H1 (cell line): Measurements from ENCODE around the gene SOBP. TPM values are rescaled to one million over a fixed set of nuclear protein-coding genes. Genes with fewer than 3 reads are reported as not detected.

Source experiments
- ASH2L ChIP-seq: fragments of 200-600, 300-600 bp; sonication (generic); IDR thresholded peaks from one replicate; pipeline ENCODE4 v1.7.1; 2017; ENCODE audit warnings: low read length
- BRCA1 ChIP-seq: IDR thresholded peaks from 2 replicates; pipeline ENCODE4 v1.6.1; 2012; ENCODE audit warnings: low read depth, low read length, improper control_type of control experiment
- HDAC6 ChIP-seq: IDR thresholded peaks from one replicate; pipeline ENCODE4 v1.7.1; 2012; ENCODE audit warnings: low read depth, mild to moderate bottlenecking, inconsistent platforms, low read length, moderate library complexity
- KDM5A ChIP-seq: fragments of 200-600 bp; IDR thresholded peaks from 2 replicates; pipeline ENCODE4 v1.7.1; 2012; ENCODE audit warnings: mild to moderate bottlenecking, low read length, inconsistent platforms, mixed read lengths
- RBBP5 ChIP-seq: IDR thresholded peaks from 2 replicates; pipeline ENCODE4 v1.7.1; 2012; ENCODE audit warnings: low read depth, mild to moderate bottlenecking, inconsistent platforms, low read length, moderate library complexity, borderline replicate concordance
- SIX5 ChIP-seq: IDR thresholded peaks from 2 replicates; pipeline ENCODE4 v1.6.1; 2011; ENCODE audit warnings: mild to moderate bottlenecking, low read depth, low read length
- polyA plus RNA-seq, 7 experiments: library from polyadenylated mRNA; depleted of rRNA in 3 of 7; stranded (reverse) in 5 of 7; unstranded in 2 of 7; fragments of >200 nt in 5 of 7; fragments of 200-250 nt in 2 of 7; gene quantifications; 1 replicate in 5 of 7; 2 replicates in 1 of 7; 4 replicates in 1 of 7; pipeline versions ENCODE4 v1.2.1 to v1.2.3, GENCODE V29; 2011 to 2013; ENCODE audit warnings: missing spikeins in 2 of 7, mixed read lengths in 2 of 7
- total RNA-seq: library from RNA; stranded (reverse); fragmentation: NEBNext Ultra II Directional; extraction: Animal tissue kit (Norgen Biotek cat#: 25700); gene quantifications from 2 replicates; pipeline ENCODE4 v1.2.1, GENCODE V29; 2021
- TF ChIP-seq, protein P1 (sequence below), 3 experiments: IDR thresholded peaks; 1 replicate in 2 of 3; 2 replicates in 1 of 3; pipeline versions ENCODE4 v1.5.1 to v1.6.1; 2011; ENCODE audit warnings: low read length in 3 of 3, mild to moderate bottlenecking in 3 of 3, inconsistent platforms in 2 of 3, low read depth in 1 of 3, moderate library complexity in 1 of 3; ENCODE audit not compliant: insufficient read depth in 1 of 3; ENCODE audit errors: control extremely low read depth in 1 of 3
- TF ChIP-seq, protein P2 (sequence below): IDR thresholded peaks from 2 replicates; pipeline ENCODE4 v1.6.1; 2011; ENCODE audit warnings: low read depth, mild to moderate bottlenecking, low read length; ENCODE audit not compliant: insufficient read depth

The SOBP gene
- total and polyA plus RNA-seq, 2 of the 8 experiments (the other 6 are each of a cell fraction or from before 2014, with no cell fraction given), result 0.45 to 6.2 TPM

DNA sequence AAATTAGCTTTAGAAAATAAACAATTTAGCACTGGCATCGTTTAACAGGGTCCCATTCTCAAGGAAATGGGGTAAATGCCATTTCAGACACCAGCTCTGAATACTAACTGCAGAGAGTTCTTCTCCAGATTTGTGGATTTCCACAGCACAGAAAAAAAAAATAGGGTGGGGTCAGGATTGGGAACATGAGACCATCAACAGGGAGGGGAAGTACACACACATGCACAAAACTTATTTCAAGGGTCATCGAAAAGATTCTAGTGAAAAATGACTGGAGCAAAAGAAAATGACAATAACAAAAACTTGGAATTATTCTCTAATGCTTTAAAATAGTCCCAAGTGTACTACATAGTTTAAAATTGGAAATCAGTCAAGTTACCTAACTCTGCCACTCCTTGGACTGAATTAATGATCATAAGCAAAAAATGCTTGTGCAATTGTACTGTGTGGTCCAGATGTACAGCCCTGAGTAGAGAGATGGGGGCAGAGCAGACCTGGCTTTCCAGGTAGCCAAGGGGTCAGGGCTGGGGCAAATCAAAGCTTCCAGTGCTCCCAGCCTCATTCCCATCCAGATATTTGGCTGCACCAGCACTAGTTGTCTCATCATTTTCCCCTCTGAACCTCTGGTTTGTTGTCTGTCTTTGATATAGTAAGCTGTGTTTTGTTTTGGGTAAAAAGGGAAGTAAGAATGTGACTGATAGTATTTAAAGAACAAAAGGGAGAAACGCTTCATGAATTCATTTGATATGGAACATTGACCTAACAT, 152.4 kb downstream of the SOBP start (continued):
- TF ChIP-seq, protein P1, sequence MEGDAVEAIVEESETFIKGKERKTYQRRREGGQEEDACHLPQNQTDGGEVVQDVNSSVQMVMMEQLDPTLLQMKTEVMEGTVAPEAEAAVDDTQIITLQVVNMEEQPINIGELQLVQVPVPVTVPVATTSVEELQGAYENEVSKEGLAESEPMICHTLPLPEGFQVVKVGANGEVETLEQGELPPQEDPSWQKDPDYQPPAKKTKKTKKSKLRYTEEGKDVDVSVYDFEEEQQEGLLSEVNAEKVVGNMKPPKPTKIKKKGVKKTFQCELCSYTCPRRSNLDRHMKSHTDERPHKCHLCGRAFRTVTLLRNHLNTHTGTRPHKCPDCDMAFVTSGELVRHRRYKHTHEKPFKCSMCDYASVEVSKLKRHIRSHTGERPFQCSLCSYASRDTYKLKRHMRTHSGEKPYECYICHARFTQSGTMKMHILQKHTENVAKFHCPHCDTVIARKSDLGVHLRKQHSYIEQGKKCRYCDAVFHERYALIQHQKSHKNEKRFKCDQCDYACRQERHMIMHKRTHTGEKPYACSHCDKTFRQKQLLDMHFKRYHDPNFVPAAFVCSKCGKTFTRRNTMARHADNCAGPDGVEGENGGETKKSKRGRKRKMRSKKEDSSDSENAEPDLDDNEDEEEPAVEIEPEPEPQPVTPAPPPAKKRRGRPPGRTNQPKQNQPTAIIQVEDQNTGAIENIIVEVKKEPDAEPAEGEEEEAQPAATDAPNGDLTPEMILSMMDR (IDR thresholded peaks at IDR 0.05; ENCODE audit: control extremely low read depth in 1 of 3, insufficient read depth in 1 of 3, low read depth in 1 of 3, low read length in 3 of 3), result no peak
- no peak for TF ChIP-seq RBBP5
- TF ChIP-seq KDM5A, result no peak
- no peak for TF ChIP-seq BRCA1
- TF ChIP-seq SIX5, result no peak
- TF ChIP-seq, protein P2, sequence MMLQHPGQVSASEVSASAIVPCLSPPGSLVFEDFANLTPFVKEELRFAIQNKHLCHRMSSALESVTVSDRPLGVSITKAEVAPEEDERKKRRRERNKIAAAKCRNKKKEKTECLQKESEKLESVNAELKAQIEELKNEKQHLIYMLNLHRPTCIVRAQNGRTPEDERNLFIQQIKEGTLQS, result no peak
- no peak for TF ChIP-seq ASH2L
- no peak for TF ChIP-seq HDAC6
